ENCODE measurements around the gene ZNF784. TPM values are rescaled to one million over a fixed set of nuclear protein-coding genes. Genes with fewer than 3 reads are reported as not detected.
A peak's percentile ranks its signal among the peaks of the same experiment; 100 is the strongest.

ZNF784 gene
- total and polyA plus RNA-seq, 2 of the 13 experiments (the other 11 are each of a cell fraction or from before 2014, with no cell fraction given), result 4.1 to 4.2 TPM

- TF ChIP-seq HNRNPLL (IDR thresholded peaks at IDR 0.05; ENCODE audit: low read depth, low read length, poor library complexity, severe bottlenecking) (peak; percentile 46), SIN3A (IDR thresholded peaks at IDR 0.05; ENCODE audit: borderline replicate concordance, low read depth, low read length) (peak; percentile 83; the same call in 1 of the 2 replicates), NR2F1 (CRISPR knock-in tag; IDR thresholded peaks at IDR 0.05) (no peak), NR0B2 (CRISPR knock-in tag; IDR thresholded peaks at IDR 0.05) (no peak), MXI1 (IDR thresholded peaks at IDR 0.05; ENCODE audit: borderline replicate concordance, low read depth, low read length) (peak; percentile 83; the same call in 2 of the 3 replicates), BCL6 (CRISPR knock-in tag; IDR thresholded peaks at IDR 0.05) (0 out of 2 replicates have a peak, but pooled peaks have one; percentile 17), MAX (IDR thresholded peaks at IDR 0.05) (peak; percentile 34; the same call in 1 of the 2 replicates), E2F1 (CRISPR knock-in tag; IDR thresholded peaks at IDR 0.05) (peak; percentile 18; the same call in 1 of the 2 replicates), ZNF556 (CRISPR knock-in tag; IDR thresholded peaks at IDR 0.05; ENCODE audit: borderline replicate concordance) (no peak), TARDBP (CRISPR knock-in tag; IDR thresholded peaks at IDR 0.05) (no peak), HNF1A (IDR thresholded peaks at IDR 0.05; ENCODE audit: low read depth) (no peak), HNF1A (CRISPR knock-in tag; IDR thresholded peaks at IDR 0.05; ENCODE audit: borderline replicate concordance) (0 out of 2 replicates have a peak, but pooled peaks have one; percentile 31), ZBTB49 (CRISPR knock-in tag; IDR thresholded peaks at IDR 0.05; ENCODE audit: borderline replicate concordance) (no peak), ZFP1 (CRISPR knock-in tag; IDR thresholded peaks at IDR 0.05) (no peak), JARID2 (CRISPR knock-in tag; IDR thresholded peaks at IDR 0.05; ENCODE audit: insufficient replicate concordance) (no peak), ZNF530 (CRISPR knock-in tag; IDR thresholded peaks at IDR 0.05; ENCODE audit: low read depth) (no peak), HNRNPL (IDR thresholded peaks at IDR 0.05; ENCODE audit: low read depth, low read length) (no peak), REPIN1 (CRISPR knock-in tag; IDR thresholded peaks at IDR 0.05; ENCODE audit: borderline replicate concordance, low read depth) (0 out of 2 replicates have a peak, but pooled peaks have one; percentile 20), ZIK1 (CRISPR knock-in tag; IDR thresholded peaks at IDR 0.05; ENCODE audit: borderline replicate concordance, low read depth) (no peak)
Measured at GRCh38 chr19:55586976-55587668, 37.2 kb downstream of the ZNF784 start (continued).

All from HepG2 (cell line).